Effector memory CD8-positive, alpha-beta T cell (primary cell): Measurements from ENCODE around the gene ST6GAL1.
"Not testable (repeated sequence)": the region's sequence is repeated elsewhere in the genome, so short reads cannot be mapped to it uniquely, and the experiment has no call there.

Experiments
- ATAC-seq: fragments of 150-1000 bp; cut with Tn5 transposase; replicated peaks from 2 replicates; pipeline ENCODE4 v1.10.0; 2021; ENCODE audit warnings: mild to moderate bottlenecking, moderate library complexity
- DNase-seq, 3 experiments: peaks; one replicate each; pipeline ENCODE4 v3.0.0; 2021
- H3K27ac Mint-ChIP-seq, 2 donors: one replicate each; pipeline ENCODE4 v1.8.0; 2022; ENCODE audit warnings: mild to moderate bottlenecking in 2 of 2, mixed read lengths in 2 of 2, moderate library complexity in 2 of 2
- H3K27me3 Mint-ChIP-seq, 2 donors: one replicate each; pipeline ENCODE4 v1.8.0; 2022; ENCODE audit warnings: mixed read lengths in 2 of 2
- H3K36me3 Mint-ChIP-seq: one replicate; pipeline ENCODE4 v1.8.0; 2022; ENCODE audit warnings: mild to moderate bottlenecking, moderate library complexity, mixed read lengths; ENCODE audit not compliant: insufficient read depth
- H3K4me1 Mint-ChIP-seq, 2 donors: one replicate each; pipeline ENCODE4 v1.8.0; 2022; ENCODE audit warnings: low read depth in 2 of 2, mixed read lengths in 2 of 2
- H3K4me3 Mint-ChIP-seq, 2 donors: one replicate each; pipeline ENCODE4 v1.8.0; 2022; ENCODE audit warnings: mild to moderate bottlenecking in 2 of 2, mixed read lengths in 2 of 2, moderate library complexity in 2 of 2
- H3K9me3 Mint-ChIP-seq, 2 donors: one replicate each; pipeline ENCODE4 v1.8.0; 2022; ENCODE audit warnings: mixed read lengths in 2 of 2

The ST6GAL1 gene

GRCh38 chr3:186988806-186989205 is 58.5 kb downstream of the ST6GAL1 start:
- ATAC-seq: no peak
- peak overlapping the region; percentile 61 to 78 for H3K27ac Mint-ChIP-seq
- peaks cover 45% of the 10 kb centered on the region for H3K36me3 Mint-ChIP-seq
- no peaks in the 10 kb centered on the region for H3K9me3 Mint-ChIP-seq
- H3K27me3 Mint-ChIP-seq: no peaks in the 10 kb centered on the region
- no peak overlapping the region for H3K4me3 Mint-ChIP-seq
- DNase-seq: no peak
- peaks cover 38 to 57% of the 10 kb centered on the region in 2 donors for H3K4me1 Mint-ChIP-seq

- Mint-ChIP-seq H3K4me3 (no peak overlapping the region), H3K9me3 (no peaks in the 10 kb centered on the region)
Observed at GRCh38 chr3:186989429-186989828, 59.1 kb downstream of the ST6GAL1 start.

DNA sequence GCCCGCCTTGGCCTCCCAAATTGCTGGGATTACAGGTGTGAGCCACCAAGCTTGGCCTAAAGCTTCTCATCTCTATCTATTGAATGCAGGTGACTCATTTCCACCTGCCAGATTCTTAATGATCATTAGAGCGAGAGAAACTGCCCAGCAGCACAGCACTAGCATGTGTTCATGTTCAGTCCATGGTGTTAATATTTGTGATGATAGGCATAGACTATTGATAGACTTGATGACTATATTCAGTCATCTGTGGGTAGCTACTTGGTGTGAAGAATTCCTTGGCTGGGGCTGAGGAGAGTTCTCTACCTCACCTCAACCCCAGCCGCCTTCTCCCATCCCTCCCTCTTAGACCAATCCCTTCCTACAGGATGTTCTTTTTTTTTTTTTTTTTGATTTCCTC is 60.0 kb downstream of the ST6GAL1 start:
- no peaks in the 10 kb centered on the region for H3K27me3 Mint-ChIP-seq
- no peak for ATAC-seq
- H3K4me1 Mint-ChIP-seq: peaks cover 38 to 52% of the 10 kb centered on the region in 2 donors
- peaks cover 50% of the 10 kb centered on the region for H3K36me3 Mint-ChIP-seq
- H3K9me3 Mint-ChIP-seq: no peaks in the 10 kb centered on the region
- no peak for DNase-seq
- peak overlapping the region in 1 of 2 donors; percentile 78 for H3K27ac Mint-ChIP-seq
- H3K4me3 Mint-ChIP-seq: no peak overlapping the region

More at GRCh38 chr3:186989429-186989828, 59.1 kb downstream of the ST6GAL1 start:
- Mint-ChIP-seq H3K27ac (peak overlapping the region; percentile 61 to 78), H3K27me3 (no peaks in the 10 kb centered on the region), H3K36me3 (peaks cover 45% of the 10 kb centered on the region), H3K4me1 (peaks cover 42 to 57% of the 10 kb centered on the region in 2 donors)
- DNase-seq (no peak), ATAC-seq (no peak)

DNA sequence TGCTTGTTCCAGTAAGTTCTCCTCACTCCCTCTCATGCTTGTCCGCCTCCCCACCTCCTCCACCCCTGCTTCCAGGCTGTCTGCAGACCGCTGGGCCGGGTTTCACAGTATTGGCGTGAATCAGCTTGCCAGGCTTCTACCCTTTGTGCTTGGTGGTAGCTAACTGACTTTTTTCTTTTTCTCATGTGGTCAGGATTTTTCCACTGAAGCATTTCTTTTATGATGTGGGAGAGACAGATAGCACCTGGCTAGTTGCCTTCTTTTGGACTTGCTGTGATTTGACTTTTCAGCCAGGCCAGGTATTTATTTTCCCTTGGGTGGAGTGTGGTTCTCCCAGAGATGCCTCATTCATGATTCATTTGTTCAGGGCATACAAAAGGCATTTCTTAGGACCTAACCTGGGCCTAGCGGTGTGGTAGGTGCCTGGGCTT is 60.6 kb downstream of the ST6GAL1 start:
- no peak for DNase-seq
- Mint-ChIP-seq H3K27ac (peak overlapping the region; percentile 62 to 78), H3K4me3 (no peak overlapping the region), H3K9me3 (no peaks in the 10 kb centered on the region), H3K36me3 (peaks cover 46% of the 10 kb centered on the region), H3K27me3 (no peaks in the 10 kb centered on the region), H3K4me1 (peaks cover 38 to 52% of the 10 kb centered on the region in 2 donors)
- no peak for ATAC-seq

DNA sequence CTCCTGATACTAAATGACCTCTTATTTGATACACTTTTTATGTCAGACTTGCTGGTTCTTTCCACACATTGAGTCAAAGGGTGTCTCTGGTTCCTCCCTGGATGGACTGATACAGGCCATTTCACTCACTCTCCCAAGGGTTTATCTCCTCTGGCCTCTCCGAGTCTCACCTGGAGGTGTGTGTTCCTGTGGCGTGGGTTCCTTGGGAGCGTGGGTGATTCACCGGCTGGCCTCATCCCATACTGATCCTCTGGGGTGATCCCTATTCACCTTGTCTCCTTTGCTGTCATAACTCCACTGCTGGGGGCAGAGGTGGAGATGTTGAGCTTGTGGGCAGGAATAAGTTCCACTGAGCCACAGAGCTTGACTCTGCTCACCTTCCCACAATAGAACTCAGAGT is 61.1 kb downstream of the ST6GAL1 start:
- Mint-ChIP-seq H3K4me1 (peaks cover 42 to 55% of the 10 kb centered on the region in 2 donors), H3K36me3 (peaks cover 46% of the 10 kb centered on the region), H3K4me3 (no peak overlapping the region)

DNA sequence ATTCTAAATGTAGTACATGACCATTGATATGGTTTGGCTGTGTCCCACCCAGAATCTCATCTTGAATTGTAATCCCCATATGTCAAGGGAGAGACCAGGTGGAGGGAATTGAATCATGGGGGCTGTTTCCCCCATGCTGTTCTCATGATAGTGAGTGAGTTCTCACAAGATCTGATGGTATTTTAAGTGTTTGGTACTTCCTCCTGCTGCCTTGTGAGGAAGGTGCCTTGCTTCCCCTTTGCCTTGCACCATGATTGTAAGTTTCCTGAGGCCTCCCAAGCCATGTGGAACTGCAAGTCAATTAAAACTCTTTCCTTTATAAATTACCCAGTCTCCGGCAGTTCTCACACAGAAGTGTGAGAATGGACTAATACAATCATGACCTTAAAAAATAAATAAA is 61.8 kb downstream of the ST6GAL1 start:
- not testable (repeated sequence) for H3K4me3 Mint-ChIP-seq, H3K27me3 Mint-ChIP-seq, ATAC-seq, DNase-seq, H3K9me3 Mint-ChIP-seq
- Mint-ChIP-seq H3K27ac (peak overlapping the region in 1 of 2 donors; percentile 78), H3K4me1 (peaks cover 43 to 58% of the 10 kb centered on the region in 2 donors), H3K36me3 (peaks cover 46% of the 10 kb centered on the region)

More for the DNA sequence above, 61.1 kb downstream of the ST6GAL1 start:
- ATAC-seq (no peak), DNase-seq (no peak)
- peak overlapping the region; percentile 62 to 78 for H3K27ac Mint-ChIP-seq
- H3K9me3 Mint-ChIP-seq: no peaks in the 10 kb centered on the region
- no peaks in the 10 kb centered on the region for H3K27me3 Mint-ChIP-seq

DNA sequence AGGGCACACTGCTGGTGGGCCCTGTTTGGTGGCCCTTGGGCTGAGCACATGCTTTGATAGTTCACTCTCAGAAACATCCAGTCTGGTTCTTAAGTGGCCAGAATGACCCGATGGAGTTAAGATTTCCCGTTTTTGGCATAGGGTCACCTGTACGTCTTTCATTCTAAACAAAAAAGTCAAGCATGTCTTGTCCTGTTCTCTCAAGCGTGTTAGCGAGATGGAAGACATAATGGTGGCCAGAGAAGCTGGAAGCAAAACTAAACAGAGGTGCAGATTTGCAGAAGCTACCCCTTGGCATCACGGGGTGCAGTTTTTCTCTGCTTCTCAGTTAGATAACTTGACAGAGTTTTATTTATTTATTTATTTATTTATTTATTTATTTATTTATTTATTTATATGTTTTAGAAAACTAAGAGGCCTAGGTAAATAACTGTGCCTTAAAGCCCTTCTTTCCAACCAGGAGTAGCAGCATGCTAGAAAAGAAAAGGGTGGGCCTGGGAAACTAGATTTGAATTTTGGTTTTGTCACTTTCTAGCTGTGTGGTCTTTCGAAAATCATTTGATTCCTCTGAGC is 63.0 kb downstream of the ST6GAL1 start:
- Mint-ChIP-seq H3K4me1 (peaks cover 42 to 57% of the 10 kb centered on the region in 2 donors), H3K4me3 (no peak overlapping the region), H3K36me3 (peaks cover 50% of the 10 kb centered on the region), H3K27me3 (no peaks in the 10 kb centered on the region), H3K27ac (peak overlapping the region; percentile 83 to 85), H3K9me3 (no peaks in the 10 kb centered on the region)
- DNase-seq: no peak
- no peak for ATAC-seq

DNA sequence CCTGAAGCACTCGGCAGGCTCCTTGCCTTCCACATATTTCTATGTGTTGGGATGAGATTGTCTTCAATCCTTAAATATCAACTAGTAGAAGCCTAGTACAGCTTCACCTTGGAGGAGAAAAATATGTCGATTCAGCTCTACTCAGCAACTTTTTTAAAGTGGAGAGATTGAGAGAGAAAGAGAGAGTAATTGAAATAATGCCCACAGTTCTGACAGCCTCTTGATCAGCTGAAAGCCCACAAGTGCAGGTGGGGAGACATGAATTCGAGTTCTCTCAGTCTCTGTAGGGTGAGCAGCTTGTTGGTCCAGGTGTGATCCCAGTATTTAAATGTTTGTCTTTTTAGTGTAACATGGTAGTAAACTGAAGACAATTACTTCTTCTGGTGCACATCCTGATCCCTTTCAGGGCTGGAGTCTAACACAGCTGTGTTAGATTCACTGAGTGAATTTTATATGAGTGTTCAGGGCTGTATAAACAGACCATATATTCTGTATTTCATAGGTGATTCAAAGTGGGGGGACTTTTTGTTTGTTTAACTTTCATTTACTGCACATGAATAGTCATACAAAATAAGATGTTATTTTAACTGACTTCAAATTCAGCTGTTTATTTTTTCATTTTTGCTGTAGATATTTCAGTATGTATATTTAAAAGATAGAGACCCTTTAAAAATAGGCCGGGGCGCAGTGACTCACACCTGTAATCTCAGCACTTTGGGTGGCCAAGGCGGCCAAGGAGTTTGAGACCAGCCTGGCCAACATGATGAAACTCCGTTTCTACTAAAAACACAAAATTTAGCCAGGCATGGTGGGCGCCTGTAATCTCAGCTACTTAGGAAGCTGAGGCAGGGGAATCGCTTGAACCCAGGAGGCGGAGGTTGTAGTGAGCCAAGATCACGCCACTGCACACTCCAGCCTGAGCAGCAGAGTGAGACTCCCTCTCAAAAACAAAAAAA is 64.0 kb downstream of the ST6GAL1 start:
- no peak for ATAC-seq
- peaks cover 36 to 56% of the 10 kb centered on the region in 2 donors for H3K4me1 Mint-ChIP-seq
- H3K27ac Mint-ChIP-seq: peak overlapping the region; percentile 83 to 85
- H3K27me3 Mint-ChIP-seq: no peaks in the 10 kb centered on the region
- DNase-seq: no peak
- H3K36me3 Mint-ChIP-seq: peaks cover 53% of the 10 kb centered on the region
- no peak overlapping the region for H3K4me3 Mint-ChIP-seq
- H3K9me3 Mint-ChIP-seq: no peaks in the 10 kb centered on the region

- DNase-seq: no peak
- H3K36me3 Mint-ChIP-seq: peaks cover 50% of the 10 kb centered on the region
- H3K9me3 Mint-ChIP-seq: no peaks in the 10 kb centered on the region
- ATAC-seq: no peak
- H3K4me1 Mint-ChIP-seq: peaks cover 35 to 59% of the 10 kb centered on the region in 2 donors
- no peaks in the 10 kb centered on the region for H3K27me3 Mint-ChIP-seq
- H3K4me3 Mint-ChIP-seq: no peak overlapping the region
- peak overlapping the region; percentile 15 to 74 for H3K27ac Mint-ChIP-seq
Observed at GRCh38 chr3:186996356-186996755, 66.0 kb downstream of the ST6GAL1 start.

- Mint-ChIP-seq H3K27ac (peak overlapping the region; percentile 15 to 74), H3K36me3 (peaks cover 44% of the 10 kb centered on the region), H3K9me3 (no peaks in the 10 kb centered on the region), H3K4me3 (peak overlapping the region in 1 of 2 donors; percentile 29), H3K27me3 (no peaks in the 10 kb centered on the region), H3K4me1 (peaks cover 29 to 52% of the 10 kb centered on the region in 2 donors)
- ATAC-seq (no peak), DNase-seq (no peak)
Observed at GRCh38 chr3:186997061-186997460, 66.7 kb downstream of the ST6GAL1 start.

DNA sequence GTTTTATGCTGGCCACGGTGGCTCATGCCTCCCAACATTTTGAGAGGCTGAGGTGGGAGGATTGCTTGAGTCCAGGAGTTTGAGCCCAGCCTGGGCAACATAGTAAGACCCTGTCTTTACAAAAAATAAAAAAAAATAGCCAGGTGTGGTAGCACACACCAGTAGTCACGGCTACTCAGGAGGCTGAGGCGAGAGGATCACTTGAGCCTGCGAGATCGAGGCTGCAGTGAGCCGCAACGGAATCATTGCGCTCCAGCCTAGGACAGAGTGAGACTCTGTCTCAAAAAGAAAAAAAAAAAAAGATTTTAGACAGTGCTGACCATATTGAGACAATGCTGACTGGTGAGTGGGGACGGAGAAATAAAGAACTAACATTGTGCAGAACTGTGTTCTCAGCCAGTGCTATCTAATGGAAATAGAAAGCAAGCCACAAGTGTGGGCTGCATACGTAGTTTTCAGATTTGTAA is 67.2 kb downstream of the ST6GAL1 start:
- no peak for ATAC-seq
- Mint-ChIP-seq H3K4me3 (peak overlapping the region in 1 of 2 donors; percentile 29), H3K9me3 (no peaks in the 10 kb centered on the region), H3K27me3 (no peaks in the 10 kb centered on the region), H3K36me3 (peaks cover 42% of the 10 kb centered on the region), H3K27ac (peak overlapping the region; percentile 15 to 74), H3K4me1 (peaks cover 30 to 50% of the 10 kb centered on the region in 2 donors)
- no peak for DNase-seq

DNA sequence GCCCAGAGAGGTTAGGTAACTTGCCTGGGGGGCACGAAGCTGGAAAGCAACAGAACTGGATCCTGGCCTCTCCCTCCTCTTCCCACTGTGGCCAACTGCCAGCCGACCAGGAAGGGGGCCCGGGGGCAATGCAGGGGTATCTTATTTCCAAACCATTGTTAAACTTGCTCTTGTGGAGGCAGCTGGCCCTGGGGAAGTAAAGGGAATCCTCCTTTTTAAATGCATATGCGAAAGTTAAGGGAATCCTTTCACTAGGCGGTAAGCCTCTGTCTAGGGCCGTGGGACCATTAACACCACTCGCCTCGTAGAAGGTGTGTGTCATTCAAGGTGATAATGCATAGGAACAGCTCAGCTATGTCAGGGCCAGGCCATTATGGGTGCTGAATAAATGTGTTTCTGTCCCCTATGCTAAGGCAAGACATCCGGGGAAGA is 68.6 kb downstream of the ST6GAL1 start:
- no peak overlapping the region for H3K4me3 Mint-ChIP-seq
- peaks cover 31% of the 10 kb centered on the region for H3K36me3 Mint-ChIP-seq
- no peak for ATAC-seq
- no peaks in the 10 kb centered on the region for H3K27me3 Mint-ChIP-seq
- H3K27ac Mint-ChIP-seq: peak overlapping the region; percentile 1 to 15
- peaks cover 31 to 51% of the 10 kb centered on the region in 2 donors for H3K4me1 Mint-ChIP-seq
- H3K9me3 Mint-ChIP-seq: no peaks in the 10 kb centered on the region
- DNase-seq: no peak

GRCh38 chr3:187000711-187001151 is 70.4 kb downstream of the ST6GAL1 start:
- DNase-seq: no peak
- Mint-ChIP-seq H3K9me3 (no peaks in the 10 kb centered on the region), H3K27ac (peak overlapping the region; percentile 81 to 87), H3K36me3 (peaks cover 24% of the 10 kb centered on the region), H3K4me3 (peak overlapping the region; percentile 15 to 20), H3K27me3 (no peaks in the 10 kb centered on the region), H3K4me1 (peaks cover 37 to 58% of the 10 kb centered on the region in 2 donors)
- peak; percentile 52 for ATAC-seq
